Retinal pigment epithelial cell (primary cell): ENCODE measurements around the gene PLA2G6.

Source experiments
- DNase-seq: peaks from one replicate; pipeline ENCODE4 v3.0.0-alpha.2; 2010; ENCODE audit warnings: low read depth
- H3K4me3 ChIP-seq: 2 replicates; pipeline ENCODE4 v1.5.1; 2011; ENCODE audit warnings: mild to moderate bottlenecking, low read length, control low read depth, moderate library complexity
- TF ChIP-seq, protein P1 (sequence below): conservative IDR thresholded peaks from 2 replicates; pipeline ENCODE4 v1.5.1; 2011; ENCODE audit warnings: low read depth, low read length, control low read depth, inconsistent platforms

Gene PLA2G6

GRCh38 chr22:38203090-38203810 is 21.6 kb upstream of the PLA2G6 start:
- H3K4me3 ChIP-seq, result peak overlapping the region; percentile 85
- DNase-seq, result no peak
- TF ChIP-seq, protein P1, sequence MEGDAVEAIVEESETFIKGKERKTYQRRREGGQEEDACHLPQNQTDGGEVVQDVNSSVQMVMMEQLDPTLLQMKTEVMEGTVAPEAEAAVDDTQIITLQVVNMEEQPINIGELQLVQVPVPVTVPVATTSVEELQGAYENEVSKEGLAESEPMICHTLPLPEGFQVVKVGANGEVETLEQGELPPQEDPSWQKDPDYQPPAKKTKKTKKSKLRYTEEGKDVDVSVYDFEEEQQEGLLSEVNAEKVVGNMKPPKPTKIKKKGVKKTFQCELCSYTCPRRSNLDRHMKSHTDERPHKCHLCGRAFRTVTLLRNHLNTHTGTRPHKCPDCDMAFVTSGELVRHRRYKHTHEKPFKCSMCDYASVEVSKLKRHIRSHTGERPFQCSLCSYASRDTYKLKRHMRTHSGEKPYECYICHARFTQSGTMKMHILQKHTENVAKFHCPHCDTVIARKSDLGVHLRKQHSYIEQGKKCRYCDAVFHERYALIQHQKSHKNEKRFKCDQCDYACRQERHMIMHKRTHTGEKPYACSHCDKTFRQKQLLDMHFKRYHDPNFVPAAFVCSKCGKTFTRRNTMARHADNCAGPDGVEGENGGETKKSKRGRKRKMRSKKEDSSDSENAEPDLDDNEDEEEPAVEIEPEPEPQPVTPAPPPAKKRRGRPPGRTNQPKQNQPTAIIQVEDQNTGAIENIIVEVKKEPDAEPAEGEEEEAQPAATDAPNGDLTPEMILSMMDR, result no peak

DNA sequence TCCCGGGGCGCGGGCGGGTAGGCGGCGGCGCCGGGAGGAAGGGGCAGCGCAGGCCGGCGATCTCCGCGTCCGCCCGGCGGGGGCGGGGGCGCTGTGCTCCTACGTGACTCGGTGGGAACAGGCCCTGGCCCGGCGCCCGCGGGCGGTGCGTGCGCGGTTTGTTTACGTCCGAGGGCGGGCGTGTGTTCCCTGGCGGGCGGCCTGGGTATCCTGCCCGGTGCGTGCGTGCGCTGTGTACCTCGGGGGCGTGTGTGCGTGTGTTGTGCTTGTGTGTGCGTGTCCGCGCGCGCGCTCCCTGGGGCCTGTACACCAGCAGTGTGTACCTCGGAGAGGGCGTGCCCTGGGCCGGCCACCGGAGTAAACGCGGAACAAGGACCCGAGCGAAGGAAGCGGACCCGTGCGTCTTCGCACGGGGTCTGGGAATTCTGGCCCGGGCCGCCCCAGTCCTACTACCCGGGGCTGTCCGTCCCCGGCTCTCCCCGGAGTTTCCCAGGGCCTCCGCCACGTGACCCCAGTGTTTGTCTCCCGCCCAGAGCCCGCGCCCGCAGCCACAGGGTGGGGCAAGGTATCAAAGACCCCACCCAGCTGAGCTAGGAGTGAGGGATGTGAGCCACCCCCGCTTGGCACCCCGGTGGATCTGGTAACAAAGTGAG is 20.9 kb upstream of the PLA2G6 start:
- DNase-seq, result peak; percentile 69
- H3K4me3 ChIP-seq, result peak overlapping the region; percentile 85
- TF ChIP-seq, protein P1, result no peak

DNA sequence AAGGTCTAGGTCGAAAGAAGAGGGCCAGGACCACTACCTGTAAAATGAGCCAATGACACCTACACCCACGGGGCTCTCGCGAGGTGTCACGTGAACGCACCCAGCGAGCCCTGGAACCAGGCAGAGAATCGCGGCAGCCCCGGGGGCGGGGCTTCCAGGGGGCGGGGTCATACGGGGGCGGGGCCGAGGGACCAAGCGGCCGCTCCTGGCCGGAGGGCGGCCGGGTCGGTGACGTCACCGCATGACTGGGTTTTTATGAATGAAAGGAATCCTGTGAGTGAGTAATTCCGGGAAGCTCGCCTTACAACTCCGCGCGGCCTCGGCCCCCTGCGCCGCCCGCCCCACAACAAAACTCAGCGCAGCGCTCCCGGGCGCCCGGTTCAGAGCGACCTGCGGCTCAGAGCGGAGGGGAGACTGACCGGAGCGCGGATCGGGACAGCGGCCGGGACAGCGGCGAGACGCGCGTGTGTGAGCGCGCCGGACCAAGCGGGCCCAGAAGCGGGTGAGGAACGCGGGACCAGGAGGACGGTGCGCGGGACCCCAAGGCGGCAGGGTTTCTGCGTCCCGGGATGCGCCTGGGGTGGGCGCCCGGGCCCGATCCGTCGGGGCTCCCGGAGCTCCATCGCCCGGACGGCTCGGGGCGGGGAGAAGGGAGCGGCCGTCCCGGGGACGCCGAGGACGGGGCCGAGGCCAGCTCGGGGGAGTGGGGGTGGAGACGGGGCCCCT is 20.2 kb upstream of the PLA2G6 start, which contains the start of gene MAFF:
Gene MAFF, plus strand, starts transcription at position 284 of the 726 bp plus-strand sequence. CDS start 11,860 bp downstream, outside the sequence.
- peak within 1 kb of the TSS; percentile 85 for H3K4me3 ChIP-seq
- TF ChIP-seq, protein P1, result no peak
- DNase-seq, result peak; percentile 88

DNA sequence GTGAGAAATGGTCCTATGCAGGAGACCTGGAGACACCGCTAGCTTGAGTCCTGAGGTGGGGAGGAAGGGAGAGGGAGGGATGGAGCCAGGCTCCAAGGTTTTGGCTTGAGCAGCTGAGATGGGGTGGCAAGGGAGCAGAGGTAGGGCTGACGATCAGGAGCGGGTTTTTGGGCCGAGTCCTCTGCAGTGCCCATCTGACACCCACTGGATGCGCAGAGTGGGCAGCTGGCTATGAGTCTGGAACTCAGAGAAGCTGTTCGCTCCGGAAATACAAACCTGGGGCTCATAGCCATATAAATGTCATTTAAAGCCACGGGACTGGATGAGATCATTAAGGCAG is 19.7 kb upstream of the PLA2G6 start:
- TF ChIP-seq, protein P1, result no peak
- H3K4me3 ChIP-seq, result peak overlapping the region; percentile 49
- no peak for DNase-seq

- TF ChIP-seq, protein P1, result no peak
- no peak overlapping the region for H3K4me3 ChIP-seq
- DNase-seq, result no peak
Measured at GRCh38 chr22:38199826-38200559, 18.4 kb upstream of the PLA2G6 start.

DNA sequence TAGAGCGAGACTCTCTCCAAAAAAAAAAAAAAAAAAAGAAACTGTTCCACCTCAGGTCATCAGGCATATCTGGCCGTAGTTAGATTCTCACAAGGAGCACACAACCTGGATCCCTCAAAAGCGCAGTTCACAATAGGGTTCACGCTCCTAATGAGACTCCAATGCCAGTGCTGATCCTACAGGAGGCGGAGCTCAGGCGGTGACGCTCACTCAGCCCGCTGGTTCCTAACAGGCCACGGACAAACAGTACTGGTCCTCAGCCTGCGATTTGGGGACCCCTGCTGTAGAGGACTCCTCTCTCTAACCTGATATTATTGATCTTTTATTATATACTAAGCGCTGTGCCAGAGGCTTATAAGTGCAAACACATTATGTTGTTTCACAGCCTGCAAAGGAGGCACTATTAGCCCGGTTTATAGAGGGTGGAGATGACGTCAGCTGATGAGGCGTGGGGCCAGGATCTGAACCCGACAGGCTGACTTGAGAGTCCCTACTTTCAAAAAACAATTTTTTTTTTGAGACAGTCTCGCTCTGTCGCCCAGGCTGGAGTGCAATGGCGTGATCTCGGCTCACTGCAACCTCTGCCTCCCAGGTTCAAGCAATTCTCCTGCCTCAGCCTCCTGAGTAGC is 15.3 kb upstream of the PLA2G6 start:
- TF ChIP-seq, protein P1, result no peak
- H3K4me3 ChIP-seq, result no peak overlapping the region
- DNase-seq, result no peak
